Spleen (tissue), 3 donors: ENCODE measurements around the gene NCS1.

Experiments
- POLR2A ChIP-seq, 3 donors: fragments of 450-650 bp; IDR thresholded peaks; one replicate each; pipeline ENCODE4 v1.5.1; 2017; ENCODE audit warnings: antibody characterized with exemption in 3 of 3, mild to moderate bottlenecking in 1 of 3
- POLR2AphosphoS5 ChIP-seq, 3 donors: sonication (generic); formaldehyde crosslinking; IDR thresholded peaks; one replicate each; pipeline ENCODE4 v1.5.1; 2017; ENCODE audit warnings: antibody characterized with exemption in 3 of 3

DNA sequence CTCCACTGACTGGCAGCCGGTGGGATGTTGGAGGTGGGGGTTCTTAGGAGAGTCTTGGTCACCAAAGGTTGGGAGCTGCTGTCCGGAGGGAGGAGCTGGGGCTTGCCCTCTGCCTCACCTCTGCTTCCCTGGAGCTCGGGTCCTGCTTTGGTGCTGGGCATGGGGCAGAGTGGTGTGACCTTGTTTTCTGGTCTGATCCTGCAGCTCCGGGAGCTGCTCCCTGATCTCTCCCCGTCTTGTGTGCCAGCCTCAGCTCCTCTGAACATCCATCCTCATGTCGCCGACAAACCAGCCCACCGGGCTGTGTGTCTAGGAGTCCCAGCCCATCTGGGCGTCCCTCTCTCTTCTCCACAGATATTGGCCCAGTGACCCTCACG, 112.0 kb downstream of the NCS1 start:
- TF ChIP-seq POLR2A (IDR thresholded peaks at IDR 0.05) (no peak), POLR2AphosphoS5 (IDR thresholded peaks at IDR 0.05) (no peak)
